Choroid plexus epithelial cell (primary cell): ENCODE data around the gene MEIKIN.
A peak's percentile ranks its signal among the peaks of the same experiment; 100 is the strongest.

Experiments used
- DNase-seq: peaks from one replicate; pipeline ENCODE4 v3.0.0-alpha.2; 2010; ENCODE audit warnings: low read depth
- H3K4me3 ChIP-seq: 2 replicates; pipeline ENCODE4 v1.5.1; 2011; ENCODE audit warnings: low read depth, mild to moderate bottlenecking, control low read depth, low read length, moderate library complexity
- CTCF ChIP-seq: conservative IDR thresholded peaks from 2 replicates; pipeline ENCODE4 v1.5.1; 2011; ENCODE audit warnings: low read depth, mild to moderate bottlenecking, control low read depth, inconsistent platforms, low read length, moderate library complexity

Gene MEIKIN

GRCh38 chr5:131957721-131958441 lies 12.4 kb upstream of the MEIKIN start:
- no peak for DNase-seq
- TF ChIP-seq CTCF = no peak
- no peak overlapping the region for H3K4me3 ChIP-seq

GRCh38 chr5:131953969-131954368 lies 8.5 kb upstream of the MEIKIN start:
- DNase-seq = no peak
- TF ChIP-seq CTCF = no peak
- H3K4me3 ChIP-seq = no peak overlapping the region

- DNase-seq = peak; percentile 43
- no peak for TF ChIP-seq CTCF
- no peak overlapping the region for H3K4me3 ChIP-seq
These were observed 6.9 kb upstream of the MEIKIN start for GRCh38 chr5:131952301-131952857.

- no peak overlapping the region for H3K4me3 ChIP-seq
- TF ChIP-seq CTCF = no peak
- DNase-seq = no peak
These were observed 5.2 kb upstream of the MEIKIN start for GRCh38 chr5:131950706-131951105.

GRCh38 chr5:131947445-131947844 lies 2.0 kb upstream of the MEIKIN start:
- DNase-seq = no peak
- H3K4me3 ChIP-seq = no peak overlapping the region
- no peak for TF ChIP-seq CTCF

- no peak for TF ChIP-seq CTCF
- DNase-seq = no peak
These were observed 537 bp downstream of the MEIKIN start for GRCh38 chr5:131944702-131945550.

More at GRCh38 chr5:131944702-131945550, 537 bp downstream of the MEIKIN start:
- no peak overlapping the region for H3K4me3 ChIP-seq
